HG02852 (cell line): ENCODE results near the gene OSBPL10.
"Not testable (repeated sequence)": the region's sequence is repeated elsewhere in the genome, so short reads cannot be mapped to it uniquely, and the experiment has no call there.

ENCODE experiments used
- ATAC-seq: cut with Tn5 transposase; IDR thresholded peaks from one replicate; pipeline ENCODE4 v1.9.1; 2021; ENCODE audit warnings: mild to moderate bottlenecking, moderate library complexity; ENCODE audit not compliant: unreplicated experiment

The OSBPL10 gene

GRCh38 chr3:31981206-31982181 lies at the start of gene OSBPL10, which contains the start of gene ZNF860:
Gene OSBPL10 (minus strand): TSS chr3:31981262. CDS start chr3:31981179, 83 bp downstream.
Gene ZNF860 (plus strand): TSS chr3:31981750. CDS start chr3:31989080, 7,330 bp downstream.
- peak; percentile 23 for ATAC-seq

GRCh38 chr3:32026593-32026992 lies 45.5 kb upstream of the OSBPL10 start:
- no peak for ATAC-seq

GRCh38 chr3:32022947-32023346 lies 41.9 kb upstream of the OSBPL10 start:
- no peak for ATAC-seq

GRCh38 chr3:32021748-32022147 lies 40.7 kb upstream of the OSBPL10 start:
- ATAC-seq: no peak

GRCh38 chr3:32021155-32021554 lies 40.1 kb upstream of the OSBPL10 start:
- ATAC-seq: no peak

- ATAC-seq: no peak
These were observed 37.9 kb upstream of the OSBPL10 start for GRCh38 chr3:32018757-32019564.

GRCh38 chr3:32017286-32017685 lies 36.2 kb upstream of the OSBPL10 start:
- ATAC-seq: no peak

- not testable (repeated sequence) for ATAC-seq
These were observed 34.6 kb upstream of the OSBPL10 start for GRCh38 chr3:32015638-32016037.

- ATAC-seq: not testable (repeated sequence)
These were observed 29.6 kb upstream of the OSBPL10 start for GRCh38 chr3:32010699-32011098.

GRCh38 chr3:32009957-32010356 lies 28.9 kb upstream of the OSBPL10 start:
- ATAC-seq: no peak

GRCh38 chr3:32009101-32009500 lies 28.0 kb upstream of the OSBPL10 start:
- ATAC-seq: no peak

GRCh38 chr3:32004113-32004765 lies 23.2 kb upstream of the OSBPL10 start:
- ATAC-seq: no peak

- ATAC-seq: no peak
These were observed 22.3 kb upstream of the OSBPL10 start for GRCh38 chr3:32003380-32003779.

GRCh38 chr3:32002561-32003368 lies 21.7 kb upstream of the OSBPL10 start:
- ATAC-seq: no peak

- ATAC-seq: no peak
These were observed 19.8 kb upstream of the OSBPL10 start for GRCh38 chr3:32000877-32001276.

GRCh38 chr3:31999907-32000439 lies 18.9 kb upstream of the OSBPL10 start:
- peak; percentile 75 for ATAC-seq

- ATAC-seq: no peak
These were observed 16.4 kb upstream of the OSBPL10 start for GRCh38 chr3:31997500-31997899.

GRCh38 chr3:31996195-31996594 lies 15.1 kb upstream of the OSBPL10 start:
- peak; percentile 77 for ATAC-seq

GRCh38 chr3:31995026-31995425 lies 14.0 kb upstream of the OSBPL10 start:
- ATAC-seq: not testable (repeated sequence)

- no peak for ATAC-seq
These were observed 12.8 kb upstream of the OSBPL10 start for GRCh38 chr3:31993843-31994242.
